HG02588 (cell line): ENCODE data around the gene NKAIN2.
A peak's percentile ranks its signal among the peaks of the same experiment; 100 is the strongest.

Experiments used
- ATAC-seq: cut with Tn5 transposase; IDR thresholded peaks from one replicate; pipeline ENCODE4 v1.9.1; 2021; ENCODE audit warnings: mild to moderate bottlenecking, moderate library complexity; ENCODE audit not compliant: unreplicated experiment

Gene NKAIN2

GRCh38 chr6:124868481-124868880 is 1064.8 kb downstream of the NKAIN2 start:
- ATAC-seq, result no peak

DNA sequence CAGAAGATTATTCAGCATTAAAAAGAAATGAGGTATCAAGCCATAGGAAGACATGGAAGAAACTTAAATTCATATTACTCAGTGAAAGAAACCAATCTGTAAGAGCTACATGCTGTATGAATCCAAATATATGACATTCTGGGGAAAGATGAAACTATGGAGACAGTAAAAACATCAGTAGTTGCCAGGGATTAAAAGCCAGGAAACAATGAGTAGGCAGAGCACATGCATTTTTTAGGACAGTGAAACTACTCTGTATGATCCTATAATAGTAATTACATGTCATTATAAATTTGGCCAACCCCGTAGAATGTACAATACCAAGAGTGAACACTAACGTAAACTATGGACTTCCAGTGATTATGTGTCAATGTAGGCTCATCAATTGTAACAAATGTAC is 1065.8 kb downstream of the NKAIN2 start:
- no peak for ATAC-seq

- ATAC-seq, result no peak
Measured at GRCh38 chr6:124870611-124871459, 1067.2 kb downstream of the NKAIN2 start.

DNA sequence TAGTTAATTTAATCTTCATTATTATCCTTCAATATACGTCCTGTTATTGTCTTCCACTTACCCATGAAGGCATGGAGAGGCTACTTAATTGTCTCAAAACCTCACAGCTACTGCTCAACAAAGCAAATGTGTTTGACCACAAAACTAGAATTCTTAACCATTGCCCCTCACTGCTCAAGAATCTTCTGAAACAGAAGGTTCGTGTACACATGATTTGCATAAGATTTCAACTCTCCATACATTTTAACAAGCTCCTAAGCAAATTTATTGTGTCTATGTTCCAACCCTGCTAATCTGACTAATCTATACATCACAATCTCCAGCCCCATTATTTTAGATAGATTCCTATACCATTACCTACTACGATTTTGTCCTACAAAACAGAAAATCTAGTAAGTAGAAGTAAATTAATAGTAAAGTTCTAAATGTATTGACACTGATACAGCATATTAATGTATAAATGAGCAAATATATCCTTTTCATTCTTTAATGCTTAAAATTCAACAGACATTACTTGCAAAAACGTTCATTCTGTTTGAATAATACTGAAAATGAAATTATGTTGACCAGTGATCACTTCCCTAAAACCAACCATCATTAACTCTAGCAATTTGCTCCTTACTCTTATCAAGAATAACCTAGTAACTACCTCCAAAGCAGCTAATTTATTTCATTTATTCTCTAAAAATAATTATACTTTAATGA is 1068.8 kb downstream of the NKAIN2 start:
- ATAC-seq, result peak; percentile 83

DNA sequence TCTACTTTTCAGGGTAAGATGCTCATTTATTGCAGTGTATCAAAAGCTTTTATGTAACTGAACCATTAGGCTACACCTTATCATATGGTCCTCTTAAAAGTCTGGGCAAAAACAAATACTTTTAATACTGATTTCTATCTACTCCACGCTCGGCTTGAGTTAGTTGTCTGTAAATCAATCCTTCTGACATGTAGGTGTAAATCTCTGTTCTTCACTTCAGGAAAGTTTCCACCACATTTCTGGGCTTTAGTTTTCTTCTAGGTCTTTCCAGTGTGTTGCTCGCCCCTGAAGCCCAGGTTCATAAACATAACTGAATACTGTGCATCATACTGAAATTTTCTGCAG is 1069.4 kb downstream of the NKAIN2 start:
- ATAC-seq, result no peak
